Kidney (tissue), 14 donors: ENCODE results near the gene COPS8. TPM values are rescaled to one million over a fixed set of nuclear protein-coding genes. Genes with fewer than 3 reads are reported as not detected.

Experiments used
- DNase-seq, 5 donors: peaks; one replicate each; pipeline ENCODE4 v3.0.0-alpha.2; 2013 to 2020
- FAIRE-seq: peaks from 2 replicates; lab custom pipeline; 2012; peaks lifted over from hg19 to GRCh38; lab: Jason Lieb, UNC
- H3K27ac ChIP-seq, 2 donors: one replicate each; pipeline ENCODE4 v1.7.0; 2013; ENCODE audit warnings: low read depth in 2 of 2, low read length in 2 of 2, inconsistent platforms in 1 of 2
- H3K27me3 ChIP-seq: one replicate; pipeline ENCODE4 v1.7.1; 2013; ENCODE audit warnings: low read length, inconsistent platforms; ENCODE audit not compliant: control insufficient read depth, insufficient read depth
- H3K36me3 ChIP-seq, 3 donors: one replicate each; pipeline versions ENCODE4 v1.7.0 to v1.7.1; 2013; ENCODE audit warnings: low read length in 3 of 3, control low read depth in 1 of 3, inconsistent platforms in 1 of 3; ENCODE audit not compliant: insufficient read depth in 3 of 3, control insufficient read depth in 2 of 3
- H3K4me1 ChIP-seq, 3 donors: one replicate each; pipeline versions ENCODE4 v1.7.0 to v1.7.1; 2013; ENCODE audit warnings: low read length in 3 of 3, inconsistent platforms in 1 of 3, low read depth in 1 of 3; ENCODE audit not compliant: control insufficient read depth in 2 of 3, insufficient read depth in 2 of 3
- H3K4me3 ChIP-seq, 3 donors: one replicate each; pipeline versions ENCODE4 v1.7.0 to v1.8.1; 2013; ENCODE audit warnings: low read length in 3 of 3, control low read depth in 1 of 3, inconsistent platforms in 1 of 3
- H3K9ac ChIP-seq, 3 donors: one replicate each; pipeline versions ENCODE4 v1.7.0 to v1.7.1; 2013; ENCODE audit warnings: low read length in 3 of 3, control low read depth in 1 of 3, inconsistent platforms in 1 of 3
- H3K9me3 ChIP-seq, 3 donors: one replicate each; pipeline versions ENCODE4 v1.7.0 to v1.7.1; 2013; ENCODE audit warnings: low read length in 3 of 3, control low read depth in 1 of 3, inconsistent platforms in 1 of 3; ENCODE audit not compliant: control insufficient read depth in 2 of 3, insufficient read depth in 1 of 3
- intact Hi-C: fragments of 100-400 bp; cut with DNase I; formaldehyde crosslinking; loops from one replicate; pipeline ENCODE4 v1.11.1; 2022
- polyA plus RNA-seq: library from polyadenylated mRNA; stranded (reverse); fragments of 350-450 nt; fragmentation: Illumina TruSeq; extraction: RNeasy Lipid Tissue Mini Kit (QIAGEN cat#74804); gene quantifications from one replicate; pipeline ENCODE4 v1.2.3, GENCODE V29; 2014; ENCODE audit warnings: low read depth, low replicate concordance; ENCODE audit not compliant: insufficient read depth
- total RNA-seq: library from RNA; stranded (reverse); fragmentation: NEBNext Ultra II Directional; extraction: Animal tissue kit (Norgen Biotek cat#: 25700); gene quantifications from one replicate; pipeline ENCODE4 v1.2.1, GENCODE V29; 2021
- TF ChIP-seq, protein P1 (sequence below): IDR thresholded peaks from 3 replicates; pipeline ENCODE4 v1.5.1; 2012; ENCODE audit warnings: mild to moderate bottlenecking, moderate library complexity, borderline replicate concordance; ENCODE audit not compliant: insufficient read depth; ENCODE audit errors: extremely low read depth
- donor health status: control.
- donor health status: control.
- donor health status: control.
- donor health status: control.
- donor health status: control.
- donor health status: DM: yes; HTN: yes; CAD: no.
- donor health status: Normal renal cell carcinoma (clear cell type).

Gene COPS8
- total and polyA plus RNA-seq, 2 donors from 2014 or later: 40.7 to 67.6 TPM

GRCh38 chr2:237097911-237098702 lies 12.4 kb downstream of the COPS8 start:
- intact Hi-C loops: no loop called here
- no peak overlapping the region for H3K4me3 ChIP-seq
- no peak overlapping the region for H3K27ac ChIP-seq
- FAIRE-seq: no peak
- no peaks in the 10 kb centered on the region for H3K4me1 ChIP-seq
- no peaks in the 10 kb centered on the region for H3K27me3 ChIP-seq
- H3K36me3 ChIP-seq: peaks cover 12 to 44% (median 24%) of the 10 kb centered on the region in 3 donors
- TF ChIP-seq, protein P1, sequence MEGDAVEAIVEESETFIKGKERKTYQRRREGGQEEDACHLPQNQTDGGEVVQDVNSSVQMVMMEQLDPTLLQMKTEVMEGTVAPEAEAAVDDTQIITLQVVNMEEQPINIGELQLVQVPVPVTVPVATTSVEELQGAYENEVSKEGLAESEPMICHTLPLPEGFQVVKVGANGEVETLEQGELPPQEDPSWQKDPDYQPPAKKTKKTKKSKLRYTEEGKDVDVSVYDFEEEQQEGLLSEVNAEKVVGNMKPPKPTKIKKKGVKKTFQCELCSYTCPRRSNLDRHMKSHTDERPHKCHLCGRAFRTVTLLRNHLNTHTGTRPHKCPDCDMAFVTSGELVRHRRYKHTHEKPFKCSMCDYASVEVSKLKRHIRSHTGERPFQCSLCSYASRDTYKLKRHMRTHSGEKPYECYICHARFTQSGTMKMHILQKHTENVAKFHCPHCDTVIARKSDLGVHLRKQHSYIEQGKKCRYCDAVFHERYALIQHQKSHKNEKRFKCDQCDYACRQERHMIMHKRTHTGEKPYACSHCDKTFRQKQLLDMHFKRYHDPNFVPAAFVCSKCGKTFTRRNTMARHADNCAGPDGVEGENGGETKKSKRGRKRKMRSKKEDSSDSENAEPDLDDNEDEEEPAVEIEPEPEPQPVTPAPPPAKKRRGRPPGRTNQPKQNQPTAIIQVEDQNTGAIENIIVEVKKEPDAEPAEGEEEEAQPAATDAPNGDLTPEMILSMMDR: no peak
- H3K9ac ChIP-seq: no peak overlapping the region
- H3K9me3 ChIP-seq: no peaks in the 10 kb centered on the region
- DNase-seq: no peak

GRCh38 chr2:237099804-237100203 lies 14.1 kb downstream of the COPS8 start:
- H3K9ac ChIP-seq: no peak overlapping the region
- TF ChIP-seq, protein P1: no peak
- no peaks in the 10 kb centered on the region for H3K27me3 ChIP-seq
- H3K27ac ChIP-seq: no peak overlapping the region
- no peaks in the 10 kb centered on the region for H3K4me1 ChIP-seq
- DNase-seq (no peak), FAIRE-seq (no peak)
- peaks cover 12 to 38% (median 21%) of the 10 kb centered on the region in 3 donors for H3K36me3 ChIP-seq
- H3K9me3 ChIP-seq: no peaks in the 10 kb centered on the region
- intact Hi-C loops: no loop called here
- H3K4me3 ChIP-seq: no peak overlapping the region

GRCh38 chr2:237101118-237101979 lies 15.7 kb downstream of the COPS8 start:
- no peaks in the 10 kb centered on the region for H3K9me3 ChIP-seq
- H3K36me3 ChIP-seq: peaks cover 6 to 30% (median 16%) of the 10 kb centered on the region in 3 donors
- no peaks in the 10 kb centered on the region for H3K4me1 ChIP-seq
- H3K27ac ChIP-seq: no peak overlapping the region
- no peak for DNase-seq
- TF ChIP-seq, protein P1: no peak
- no peak overlapping the region for H3K4me3 ChIP-seq
- intact Hi-C loops: no loop called here
- H3K9ac ChIP-seq: no peak overlapping the region
- FAIRE-seq: no peak
- H3K27me3 ChIP-seq: no peaks in the 10 kb centered on the region
